Measurements from ENCODE around the gene RPL26.

RPL26 gene

GRCh38 chr17:8383143-8383822, at the start of gene RPL26:
RPL26 (minus strand) TSS chr17:8383193; CDS start chr17:8382310, 883 bp downstream.
- peak; percentile 88 to 89 for DNase-seq (ENCODE audit: low read depth in 2 of 2)

DNA sequence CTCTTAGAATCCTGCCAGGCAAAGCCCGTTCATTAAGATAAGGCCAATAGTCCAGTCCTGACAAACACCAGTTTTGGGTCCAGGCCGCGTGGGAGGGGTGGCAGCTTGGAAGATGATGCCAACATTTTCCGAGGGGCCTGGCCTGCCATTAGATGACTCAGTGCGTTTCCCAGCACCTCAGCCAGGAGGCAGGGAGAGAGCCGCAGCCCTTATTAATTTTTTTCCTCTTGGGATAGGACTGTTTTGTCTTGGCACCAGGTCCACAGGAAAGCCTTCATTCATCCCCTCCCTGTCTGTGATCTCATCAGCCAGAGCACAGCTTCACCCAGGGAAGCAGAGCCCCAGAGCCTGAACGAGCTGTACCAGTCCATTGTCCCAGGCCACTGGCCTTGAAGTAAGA, 48.0 kb upstream of the RPL26 start:
- no peak for DNase-seq (ENCODE audit: low read depth in 2 of 2)

- no peak for DNase-seq (ENCODE audit: low read depth in 2 of 2)
These were observed 43.8 kb upstream of the RPL26 start for GRCh38 chr17:8426802-8427201.

GRCh38 chr17:8426094-8426720, 43.2 kb upstream of the RPL26 start:
- DNase-seq (ENCODE audit: low read depth in 2 of 2): no peak

GRCh38 chr17:8421571-8421970, 38.6 kb upstream of the RPL26 start:
- no peak for DNase-seq (ENCODE audit: low read depth in 2 of 2)

DNA sequence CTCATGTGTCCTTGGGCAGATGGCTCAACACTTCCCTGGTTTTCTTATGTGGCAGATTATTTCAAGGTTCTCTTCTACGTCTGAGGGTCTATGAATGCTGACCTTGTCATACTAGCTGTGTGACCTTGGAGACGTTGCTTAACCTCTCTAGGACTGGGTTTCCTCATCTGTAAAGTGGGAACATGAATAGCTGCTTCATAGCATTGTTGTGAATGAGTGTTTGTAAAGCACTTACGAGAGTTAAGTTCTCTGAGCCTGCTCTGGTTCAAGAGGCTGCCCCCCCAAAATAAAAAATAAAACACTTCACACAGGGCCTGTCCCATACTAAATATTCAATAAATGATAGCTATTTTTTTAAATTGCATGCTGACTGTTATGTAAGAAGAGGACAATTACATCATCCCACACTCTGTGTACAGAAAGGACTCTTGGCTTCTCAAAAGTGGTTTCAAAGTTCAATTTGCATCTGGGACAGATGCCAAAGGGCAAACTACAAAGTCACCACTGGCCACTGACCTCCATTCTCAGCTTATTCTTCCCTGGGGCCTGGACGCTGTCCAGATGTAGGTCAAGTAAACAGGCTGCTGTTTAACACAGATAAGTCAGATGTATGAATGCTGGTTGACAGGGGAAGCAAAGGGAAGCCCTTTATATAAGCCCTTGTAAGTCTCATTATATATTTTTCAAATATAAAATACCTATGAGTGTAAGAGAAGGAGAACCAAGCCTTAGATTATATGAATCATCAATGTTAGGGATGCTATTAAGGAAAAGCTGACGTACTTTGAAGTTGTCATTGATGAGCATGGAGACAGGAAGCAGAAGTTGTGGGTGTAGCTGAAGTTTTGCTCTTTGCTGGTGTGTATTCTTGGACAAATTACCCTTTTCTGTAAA, 37.3 kb upstream of the RPL26 start:
- no peak for DNase-seq (ENCODE audit: low read depth in 2 of 2)

DNA sequence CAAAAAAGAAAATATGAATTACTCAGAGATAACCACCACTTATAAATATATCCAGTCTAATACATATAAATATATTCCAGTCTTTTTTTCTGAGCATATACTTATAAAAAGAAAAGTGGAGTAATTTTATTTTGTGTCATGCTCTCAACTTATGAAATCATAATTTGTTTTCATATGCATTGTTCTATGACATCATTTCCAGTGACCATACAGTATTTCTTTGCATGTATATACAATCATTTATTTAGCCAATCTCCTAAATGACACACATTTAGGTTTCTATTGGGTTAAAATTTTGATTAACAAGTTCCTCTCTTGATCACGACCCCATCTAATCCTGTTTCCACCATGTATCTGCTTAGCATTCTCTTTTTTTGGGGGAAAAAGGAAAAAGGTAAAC, 36.3 kb upstream of the RPL26 start:
- no peak for DNase-seq (ENCODE audit: low read depth in 2 of 2)

GRCh38 chr17:8418471-8418870, 35.5 kb upstream of the RPL26 start:
- no peak for DNase-seq (ENCODE audit: low read depth in 2 of 2)

- no peak for DNase-seq (ENCODE audit: low read depth in 2 of 2)
These were observed 34.8 kb upstream of the RPL26 start for GRCh38 chr17:8417806-8418205.

DNA sequence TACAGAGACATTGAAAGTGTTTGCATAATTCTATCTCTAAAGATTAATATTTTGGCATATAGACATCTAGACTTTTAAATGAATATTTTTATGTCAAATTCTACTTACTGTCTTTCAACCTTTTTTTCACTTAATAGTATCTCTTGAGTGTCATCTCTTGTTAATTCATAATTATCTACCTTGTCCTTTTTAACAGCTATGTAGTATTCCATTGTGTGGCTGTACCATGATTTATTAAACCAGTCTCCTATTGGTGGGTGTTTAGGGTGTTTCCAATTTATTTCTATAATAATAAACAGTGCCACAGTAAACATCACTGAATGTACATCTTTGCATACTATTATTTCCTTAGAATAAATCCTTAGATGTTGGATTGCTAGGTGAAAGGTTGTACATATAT, 30.9 kb upstream of the RPL26 start:
- DNase-seq (ENCODE audit: low read depth in 2 of 2): no peak

DNA sequence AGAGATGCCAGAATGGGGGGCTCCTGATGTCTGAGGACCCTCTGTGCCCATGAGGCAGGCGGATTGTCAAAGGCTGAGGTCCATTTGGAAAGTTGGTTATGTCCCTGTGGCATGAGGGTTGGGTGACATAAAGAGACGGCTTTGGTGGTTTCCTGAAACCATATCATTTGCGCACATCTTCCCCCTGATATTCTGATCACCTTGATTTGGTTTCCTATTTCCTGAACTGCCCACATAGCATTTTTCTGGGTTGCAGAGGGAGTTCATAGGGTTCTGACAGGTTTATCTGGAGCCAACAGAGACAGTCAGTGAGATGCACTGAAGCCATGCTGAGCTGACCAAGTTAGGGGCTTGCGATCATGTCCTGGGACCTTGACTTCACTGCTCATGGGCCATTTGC, 30.3 kb upstream of the RPL26 start:
- DNase-seq (ENCODE audit: low read depth in 2 of 2): no peak

GRCh38 chr17:8412089-8412488, 29.1 kb upstream of the RPL26 start:
- no peak for DNase-seq (ENCODE audit: low read depth in 2 of 2)

- DNase-seq (ENCODE audit: low read depth in 2 of 2): no peak
These were observed 27.9 kb upstream of the RPL26 start for GRCh38 chr17:8410883-8411238.

DNA sequence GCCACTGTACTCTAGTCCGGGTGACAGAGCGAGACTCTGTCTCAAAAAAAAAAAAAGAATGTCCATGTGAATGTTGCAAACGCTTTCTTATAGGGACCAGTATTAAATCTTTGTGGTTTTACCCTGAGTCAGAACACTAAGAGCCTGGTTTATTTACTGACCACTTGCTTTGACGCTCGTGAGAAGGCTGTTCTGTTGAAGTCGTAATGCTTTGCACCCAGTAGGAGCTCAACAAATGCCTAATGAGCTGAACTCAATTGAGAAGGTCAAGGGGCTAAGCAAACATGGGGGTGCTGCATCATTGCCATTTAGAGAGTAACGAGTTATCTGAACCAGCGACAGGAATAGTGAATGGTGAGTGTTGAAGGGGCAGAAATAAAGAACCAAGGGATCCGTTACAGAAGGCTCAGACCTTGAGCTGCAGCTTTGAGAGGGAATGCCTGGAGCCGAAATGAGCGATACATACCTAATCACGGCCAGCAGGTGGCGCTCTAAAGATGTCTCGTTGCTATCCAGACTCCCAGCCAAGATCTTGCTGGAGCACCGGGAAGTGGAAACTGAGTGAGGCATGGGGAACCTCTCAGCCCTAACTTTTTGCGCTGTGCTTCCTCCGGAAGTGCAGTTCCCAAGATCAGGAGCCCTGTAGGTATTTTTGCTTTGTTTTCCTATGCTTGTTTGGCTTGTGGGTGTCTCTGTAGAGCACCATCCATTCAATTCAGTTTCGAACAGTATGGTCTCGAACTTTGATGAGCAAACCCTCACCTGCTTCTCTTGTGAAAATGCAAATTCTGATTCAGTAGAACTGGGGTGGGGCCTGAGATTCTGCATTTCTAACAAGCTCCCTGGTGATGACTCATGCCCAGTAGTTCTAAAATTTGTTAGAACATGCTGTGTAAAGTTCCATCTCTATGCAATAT, 27.2 kb upstream of the RPL26 start:
- peak; percentile 41 to 42 for DNase-seq (ENCODE audit: low read depth in 2 of 2)

DNA sequence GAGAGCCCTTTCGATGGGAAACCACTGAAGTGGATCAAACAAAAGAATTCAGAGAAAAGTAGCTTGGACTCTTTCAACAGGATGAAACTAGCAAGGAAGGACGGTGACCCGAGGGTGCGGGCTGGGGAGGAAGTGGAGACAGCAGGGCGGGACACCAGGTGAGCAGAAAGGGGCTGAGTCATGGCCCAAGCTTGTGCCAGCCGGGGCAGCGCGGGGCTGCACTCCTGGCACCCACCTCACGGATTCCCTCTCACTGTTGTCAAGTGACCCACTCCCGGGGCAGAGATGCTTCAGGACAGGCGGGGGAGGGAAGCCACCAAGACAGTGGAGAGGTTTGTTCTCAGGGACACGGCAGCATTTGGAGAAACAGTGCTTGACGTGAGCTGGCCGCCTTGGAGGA, 25.4 kb upstream of the RPL26 start:
- DNase-seq (ENCODE audit: low read depth in 2 of 2): no peak

DNA sequence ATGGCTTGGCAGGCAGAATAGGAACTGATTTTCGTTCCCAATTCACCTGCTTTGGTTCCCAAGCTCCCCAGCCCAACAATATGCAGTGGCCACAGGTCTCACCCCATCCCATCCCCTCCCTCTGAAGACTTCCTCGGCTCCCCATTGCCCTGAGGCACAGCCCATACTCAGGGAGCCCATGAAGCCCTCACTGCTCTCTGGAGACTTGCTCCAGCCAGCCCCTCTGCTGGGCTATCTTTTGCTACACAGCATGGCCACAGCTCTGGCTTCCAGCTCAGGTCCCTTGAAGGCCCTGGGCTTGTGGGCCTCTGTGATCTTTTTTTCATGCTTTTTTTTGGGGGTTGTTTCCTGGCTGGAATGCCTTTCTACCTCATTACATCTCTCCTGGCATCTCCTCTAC, 23.2 kb upstream of the RPL26 start:
- DNase-seq (ENCODE audit: low read depth in 2 of 2): no peak

DNA sequence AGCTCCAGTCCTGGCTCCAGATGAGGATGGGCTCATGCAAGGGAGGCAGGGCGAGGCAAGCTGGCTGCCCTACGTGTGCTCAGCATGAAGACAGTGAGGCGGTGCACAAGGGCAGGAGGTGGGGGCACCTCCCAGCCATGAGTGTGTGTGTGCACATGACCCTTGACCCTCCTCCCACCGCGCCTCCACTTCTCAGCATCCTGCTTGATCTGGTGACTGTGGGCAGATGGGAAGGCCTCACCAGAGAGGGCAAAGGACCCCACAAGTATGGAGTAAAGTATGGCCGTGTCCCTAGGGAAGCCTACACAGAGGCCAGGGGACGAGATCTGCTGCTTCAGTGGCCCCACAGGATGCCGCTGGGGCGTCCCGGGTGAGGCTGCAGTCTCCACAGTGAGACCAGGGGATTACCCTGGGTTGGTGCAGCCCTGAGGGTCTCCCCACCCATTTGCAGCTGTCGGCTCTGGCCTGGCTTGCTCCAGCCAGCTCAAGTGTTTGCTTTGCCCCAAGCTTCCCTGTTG, 22.6 kb upstream of the RPL26 start:
- no peak for DNase-seq (ENCODE audit: low read depth in 2 of 2)

- DNase-seq (ENCODE audit: low read depth in 2 of 2): no peak
These were observed 20.0 kb upstream of the RPL26 start for GRCh38 chr17:8402921-8403536.

DNA sequence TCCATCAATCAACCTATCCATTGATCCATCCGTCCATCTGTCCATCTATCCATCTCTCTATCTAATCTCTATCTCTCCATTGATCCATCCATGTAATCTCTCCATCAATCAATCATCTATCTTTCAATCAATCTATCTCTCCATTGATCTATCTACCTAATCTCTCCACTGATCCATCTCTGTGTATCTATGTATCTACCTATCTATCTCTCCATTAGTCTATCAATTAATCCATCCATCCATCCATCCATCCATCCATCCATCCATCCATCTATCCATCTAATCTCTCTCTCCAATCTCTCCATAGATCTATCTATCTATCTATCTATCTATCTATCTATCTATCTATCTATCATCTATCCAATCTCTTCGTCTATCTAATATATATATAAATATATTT, 18.1 kb upstream of the RPL26 start:
- no peak for DNase-seq (ENCODE audit: low read depth in 2 of 2)

DNA sequence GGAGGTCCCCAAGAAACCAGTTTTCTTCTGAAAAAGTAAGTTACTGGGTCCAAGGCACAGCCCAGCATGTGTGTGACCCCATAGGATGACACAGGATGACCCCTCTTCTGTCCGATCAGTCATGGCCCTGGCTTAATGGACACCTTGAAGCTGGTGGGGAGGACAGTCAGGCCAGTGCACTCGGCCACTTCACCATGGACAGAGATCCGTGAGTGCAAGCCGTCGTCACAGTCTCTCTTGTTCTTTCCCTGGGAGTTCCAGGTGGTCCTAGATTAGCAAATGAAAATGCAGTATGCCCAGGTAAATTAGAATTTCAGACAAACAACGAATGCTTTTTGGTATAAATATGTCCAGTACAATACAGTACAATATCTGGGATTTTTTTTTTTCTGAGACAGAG, 16.0 kb upstream of the RPL26 start:
- no peak for DNase-seq (ENCODE audit: low read depth in 2 of 2)

DNA sequence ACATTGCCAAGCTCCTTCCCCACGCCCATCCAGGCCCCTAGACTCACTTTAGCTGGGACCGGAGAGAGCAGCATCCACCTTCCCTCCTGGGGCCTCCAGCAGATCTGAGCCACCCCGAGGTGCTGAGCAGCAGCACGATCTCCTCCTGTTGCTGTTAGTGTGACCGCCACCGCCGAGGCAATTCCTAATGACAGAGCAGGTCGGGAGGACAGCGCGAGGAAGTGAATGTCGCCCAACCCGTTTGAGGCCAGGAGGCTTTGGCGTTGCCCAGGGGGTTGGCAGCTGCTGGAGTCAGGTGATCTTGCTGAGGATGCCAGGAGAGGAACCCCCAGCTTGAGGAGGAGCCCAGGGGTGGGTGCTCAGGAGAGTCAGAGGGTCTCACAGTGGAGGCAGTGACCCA, 14.6 kb upstream of the RPL26 start, which contains the start of gene RNF222:
Gene RNF222, minus strand, starts transcription at position 192 of the 400 bp plus-strand sequence. CDS start 4,366 bp downstream, outside the sequence.
- no peak for DNase-seq (ENCODE audit: low read depth in 2 of 2)
